Liver (tissue), 9 donors: ENCODE results near the gene LRRC18. TPM values are rescaled to one million over a fixed set of nuclear protein-coding genes. Genes with fewer than 3 reads are reported as not detected.

Experiments used
- DNase-seq: peaks from one replicate; pipeline ENCODE4 v3.0.0-alpha.2; 2017; ENCODE audit warnings: low spot score
- H3K27ac ChIP-seq, 2 donors: one replicate each; pipeline ENCODE4 v1.7.0; 2013; ENCODE audit warnings: inconsistent platforms in 2 of 2, low read length in 2 of 2, control low read depth in 1 of 2, low read depth in 1 of 2, mild to moderate bottlenecking in 1 of 2
- H3K27me3 ChIP-seq, 4 donors: one replicate each; pipeline versions ENCODE4 v1.6.1 to v1.7.0; 2013; ENCODE audit warnings: low read length in 3 of 4, inconsistent platforms in 1 of 4, mild to moderate bottlenecking in 1 of 4, moderate library complexity in 1 of 4; ENCODE audit not compliant: control insufficient read depth in 4 of 4, insufficient read depth in 4 of 4
- H3K36me3 ChIP-seq, 4 donors: one replicate each; pipeline versions ENCODE4 v1.6.1 to v1.7.0; 2013; ENCODE audit warnings: low read length in 3 of 4, mild to moderate bottlenecking in 3 of 4, low read depth in 1 of 4, moderate library complexity in 1 of 4; ENCODE audit not compliant: control insufficient read depth in 4 of 4, insufficient read depth in 3 of 4
- H3K4me1 ChIP-seq, 4 donors: one replicate each; pipeline versions ENCODE4 v1.6.1 to v1.7.0; 2013; ENCODE audit warnings: low read length in 3 of 4, mild to moderate bottlenecking in 3 of 4, moderate library complexity in 1 of 4; ENCODE audit not compliant: control insufficient read depth in 4 of 4, insufficient read depth in 4 of 4
- H3K4me3 ChIP-seq, 3 donors: one replicate each; pipeline versions ENCODE4 v1.6.1 to v1.7.0; 2013; ENCODE audit warnings: low read length in 3 of 3, control low read depth in 1 of 3, low read depth in 1 of 3, mild to moderate bottlenecking in 1 of 3
- H3K9ac ChIP-seq, 2 donors: one replicate each; pipeline ENCODE4 v1.7.0; 2013; ENCODE audit warnings: low read length in 2 of 2, mild to moderate bottlenecking in 2 of 2, moderate library complexity in 2 of 2, control low read depth in 1 of 2, low read depth in 1 of 2
- H3K9me3 ChIP-seq, 4 donors: one replicate each; pipeline versions ENCODE4 v1.6.1 to v1.7.0; 2013; ENCODE audit warnings: low read length in 3 of 4; ENCODE audit not compliant: control insufficient read depth in 4 of 4
- EGR1 ChIP-seq, 2 donors: IDR thresholded peaks; 2 replicates each; pipeline ENCODE4 v1.6.1; 2016 to 2018; ENCODE audit warnings: antibody characterized with exemption in 2 of 2, low read depth in 2 of 2
- FOXA2 ChIP-seq: IDR thresholded peaks from 2 replicates; pipeline ENCODE4 v1.6.1; 2016; ENCODE audit warnings: antibody characterized with exemption
- GABPA ChIP-seq, 2 donors: IDR thresholded peaks in 1 of 2; conservative IDR thresholded peaks in 1 of 2; 2 replicates each; pipeline ENCODE4 v1.6.1; 2016; ENCODE audit warnings: antibody characterized with exemption in 2 of 2, mild to moderate bottlenecking in 1 of 2, moderate library complexity in 1 of 2
- HNF4A ChIP-seq, 2 donors: conservative IDR thresholded peaks; 2 replicates each; pipeline ENCODE4 v1.6.1; 2016; ENCODE audit warnings: antibody characterized with exemption in 2 of 2, mild to moderate bottlenecking in 2 of 2
- HNF4G ChIP-seq: IDR thresholded peaks from 2 replicates; pipeline ENCODE4 v1.6.1; 2016; ENCODE audit warnings: antibody characterized with exemption
- JUND ChIP-seq, 2 donors: IDR thresholded peaks; 2 replicates each; pipeline ENCODE4 v1.6.1; 2016; ENCODE audit warnings: antibody characterized with exemption in 2 of 2
- NR2F2 ChIP-seq: IDR thresholded peaks from 2 replicates; pipeline ENCODE4 v1.6.1; 2016; ENCODE audit warnings: antibody characterized with exemption
- RAD21 ChIP-seq, 2 donors: IDR thresholded peaks; 2 replicates each; pipeline ENCODE4 v1.6.1; 2016; ENCODE audit warnings: antibody characterized with exemption in 2 of 2, mild to moderate bottlenecking in 2 of 2
- RXRA ChIP-seq, 2 donors: IDR thresholded peaks; 2 replicates each; pipeline ENCODE4 v1.6.1; 2017 to 2018; ENCODE audit warnings: antibody characterized with exemption in 2 of 2, mild to moderate bottlenecking in 1 of 2
- SP1 ChIP-seq: IDR thresholded peaks from 2 replicates; pipeline ENCODE4 v1.6.1; 2018; ENCODE audit warnings: antibody characterized with exemption, mild to moderate bottlenecking
- TAF1 ChIP-seq: conservative IDR thresholded peaks from 2 replicates; pipeline ENCODE4 v1.6.1; 2016; ENCODE audit warnings: antibody characterized with exemption, mild to moderate bottlenecking
- WGBS: extraction: QIAGEN DNeasy Blood & Tissue Kit; methylation state at CpG from one replicate; pipeline ENCODE4 v1.1.7; 2013; 5-methylcytosine and 5-hydroxymethylcytosine counted together
- polyA plus RNA-seq, 2 donors: library from polyadenylated mRNA; stranded (reverse) in 1 of 2; unstranded in 1 of 2; fragments of 200-250 nt in 1 of 2; fragments of >200 nt in 1 of 2; fragmentation: Nextera tagmentation in 1 of 2; extraction: Ambion mirVana in 1 of 2; gene quantifications; one replicate each; pipeline versions ENCODE4 v1.2.1 to v1.2.3, GENCODE V29; 2013 to 2015
- total RNA-seq, 2 donors: library from RNA; depleted of rRNA; stranded (reverse); fragments of >200 nt; gene quantifications; one replicate each; pipeline ENCODE4 v1.2.3, GENCODE V29; 2014
- TF ChIP-seq, protein P1 (sequence below): fragments of 150-350 bp; IDR thresholded peaks from 2 replicates; pipeline ENCODE4 v1.5.1; 2017; ENCODE audit warnings: improper control_type of control experiment, low read depth, low read length; ENCODE audit not compliant: missing input control
- TF ChIP-seq, protein P2 (sequence below): IDR thresholded peaks from 2 replicates; pipeline ENCODE4 v1.6.1; 2016; ENCODE audit warnings: antibody characterized with exemption, mild to moderate bottlenecking
- TF ChIP-seq, protein P3 (sequence below): IDR thresholded peaks from 2 replicates; pipeline ENCODE4 v1.6.1; 2016; ENCODE audit warnings: antibody characterized with exemption
- TF ChIP-seq, protein P4 (sequence below): IDR thresholded peaks from 2 replicates; pipeline ENCODE4 v1.6.1; 2016; ENCODE audit warnings: antibody characterized with exemption
- TF ChIP-seq, protein P5 (sequence below): IDR thresholded peaks from 2 replicates; pipeline ENCODE4 v1.6.1; 2016; ENCODE audit warnings: antibody characterized with exemption
- donor health status: healthy.
- donor health status: healthy.
- donor health status: healthy.
- donor health status: healthy.
- donor health status: healthy.

LRRC18 gene
- total and polyA plus RNA-seq, 4 donors = not detected

DNA sequence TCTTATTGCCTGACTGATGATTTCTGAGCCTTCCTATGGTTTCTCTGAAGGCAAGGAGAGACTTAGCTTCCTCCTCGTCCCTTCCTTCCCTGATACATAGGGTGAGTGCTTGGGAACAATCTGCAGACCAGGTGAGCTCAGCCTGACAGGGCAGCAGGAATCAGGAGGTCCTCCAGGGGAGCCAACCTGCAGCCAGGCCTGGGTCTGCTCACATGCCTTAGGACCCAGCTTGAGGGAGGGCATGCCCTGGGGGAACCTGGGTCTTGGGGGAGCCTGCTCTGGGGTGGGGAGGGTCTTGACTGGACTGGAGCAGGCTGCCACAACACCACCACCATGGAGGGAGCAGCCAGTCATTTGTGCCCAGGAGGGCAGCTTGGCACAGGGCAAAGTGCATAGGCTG, 57.7 kb downstream of the LRRC18 start:
- no peaks in the 10 kb centered on the region for H3K36me3 ChIP-seq
- H3K4me3 ChIP-seq = no peak overlapping the region
- no peaks in the 10 kb centered on the region for H3K4me1 ChIP-seq
- no peak for DNase-seq
- TF ChIP-seq, protein P1, sequence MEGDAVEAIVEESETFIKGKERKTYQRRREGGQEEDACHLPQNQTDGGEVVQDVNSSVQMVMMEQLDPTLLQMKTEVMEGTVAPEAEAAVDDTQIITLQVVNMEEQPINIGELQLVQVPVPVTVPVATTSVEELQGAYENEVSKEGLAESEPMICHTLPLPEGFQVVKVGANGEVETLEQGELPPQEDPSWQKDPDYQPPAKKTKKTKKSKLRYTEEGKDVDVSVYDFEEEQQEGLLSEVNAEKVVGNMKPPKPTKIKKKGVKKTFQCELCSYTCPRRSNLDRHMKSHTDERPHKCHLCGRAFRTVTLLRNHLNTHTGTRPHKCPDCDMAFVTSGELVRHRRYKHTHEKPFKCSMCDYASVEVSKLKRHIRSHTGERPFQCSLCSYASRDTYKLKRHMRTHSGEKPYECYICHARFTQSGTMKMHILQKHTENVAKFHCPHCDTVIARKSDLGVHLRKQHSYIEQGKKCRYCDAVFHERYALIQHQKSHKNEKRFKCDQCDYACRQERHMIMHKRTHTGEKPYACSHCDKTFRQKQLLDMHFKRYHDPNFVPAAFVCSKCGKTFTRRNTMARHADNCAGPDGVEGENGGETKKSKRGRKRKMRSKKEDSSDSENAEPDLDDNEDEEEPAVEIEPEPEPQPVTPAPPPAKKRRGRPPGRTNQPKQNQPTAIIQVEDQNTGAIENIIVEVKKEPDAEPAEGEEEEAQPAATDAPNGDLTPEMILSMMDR = no peak
- TF ChIP-seq, protein P2, sequence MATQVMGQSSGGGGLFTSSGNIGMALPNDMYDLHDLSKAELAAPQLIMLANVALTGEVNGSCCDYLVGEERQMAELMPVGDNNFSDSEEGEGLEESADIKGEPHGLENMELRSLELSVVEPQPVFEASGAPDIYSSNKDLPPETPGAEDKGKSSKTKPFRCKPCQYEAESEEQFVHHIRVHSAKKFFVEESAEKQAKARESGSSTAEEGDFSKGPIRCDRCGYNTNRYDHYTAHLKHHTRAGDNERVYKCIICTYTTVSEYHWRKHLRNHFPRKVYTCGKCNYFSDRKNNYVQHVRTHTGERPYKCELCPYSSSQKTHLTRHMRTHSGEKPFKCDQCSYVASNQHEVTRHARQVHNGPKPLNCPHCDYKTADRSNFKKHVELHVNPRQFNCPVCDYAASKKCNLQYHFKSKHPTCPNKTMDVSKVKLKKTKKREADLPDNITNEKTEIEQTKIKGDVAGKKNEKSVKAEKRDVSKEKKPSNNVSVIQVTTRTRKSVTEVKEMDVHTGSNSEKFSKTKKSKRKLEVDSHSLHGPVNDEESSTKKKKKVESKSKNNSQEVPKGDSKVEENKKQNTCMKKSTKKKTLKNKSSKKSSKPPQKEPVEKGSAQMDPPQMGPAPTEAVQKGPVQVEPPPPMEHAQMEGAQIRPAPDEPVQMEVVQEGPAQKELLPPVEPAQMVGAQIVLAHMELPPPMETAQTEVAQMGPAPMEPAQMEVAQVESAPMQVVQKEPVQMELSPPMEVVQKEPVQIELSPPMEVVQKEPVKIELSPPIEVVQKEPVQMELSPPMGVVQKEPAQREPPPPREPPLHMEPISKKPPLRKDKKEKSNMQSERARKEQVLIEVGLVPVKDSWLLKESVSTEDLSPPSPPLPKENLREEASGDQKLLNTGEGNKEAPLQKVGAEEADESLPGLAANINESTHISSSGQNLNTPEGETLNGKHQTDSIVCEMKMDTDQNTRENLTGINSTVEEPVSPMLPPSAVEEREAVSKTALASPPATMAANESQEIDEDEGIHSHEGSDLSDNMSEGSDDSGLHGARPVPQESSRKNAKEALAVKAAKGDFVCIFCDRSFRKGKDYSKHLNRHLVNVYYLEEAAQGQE = no peak
- TF ChIP-seq GABPA (IDR thresholded peaks at IDR 0.05 in 1 of 2, conservative IDR thresholded peaks at IDR 0.05 in 1 of 2) (no peak), TAF1 (no peak), HNF4G (no peak), SP1 (no peak), NR2F2 (no peak), JUND (IDR thresholded peaks at IDR 0.05) (no peak), EGR1 (IDR thresholded peaks at IDR 0.05; ENCODE audit: low read depth in 2 of 2) (no peak), RAD21 (IDR thresholded peaks at IDR 0.05) (no peak), HNF4A (conservative IDR thresholded peaks at IDR 0.05) (no peak)
- TF ChIP-seq, protein P3, sequence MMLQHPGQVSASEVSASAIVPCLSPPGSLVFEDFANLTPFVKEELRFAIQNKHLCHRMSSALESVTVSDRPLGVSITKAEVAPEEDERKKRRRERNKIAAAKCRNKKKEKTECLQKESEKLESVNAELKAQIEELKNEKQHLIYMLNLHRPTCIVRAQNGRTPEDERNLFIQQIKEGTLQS = no peak
- TF ChIP-seq, protein P4, sequence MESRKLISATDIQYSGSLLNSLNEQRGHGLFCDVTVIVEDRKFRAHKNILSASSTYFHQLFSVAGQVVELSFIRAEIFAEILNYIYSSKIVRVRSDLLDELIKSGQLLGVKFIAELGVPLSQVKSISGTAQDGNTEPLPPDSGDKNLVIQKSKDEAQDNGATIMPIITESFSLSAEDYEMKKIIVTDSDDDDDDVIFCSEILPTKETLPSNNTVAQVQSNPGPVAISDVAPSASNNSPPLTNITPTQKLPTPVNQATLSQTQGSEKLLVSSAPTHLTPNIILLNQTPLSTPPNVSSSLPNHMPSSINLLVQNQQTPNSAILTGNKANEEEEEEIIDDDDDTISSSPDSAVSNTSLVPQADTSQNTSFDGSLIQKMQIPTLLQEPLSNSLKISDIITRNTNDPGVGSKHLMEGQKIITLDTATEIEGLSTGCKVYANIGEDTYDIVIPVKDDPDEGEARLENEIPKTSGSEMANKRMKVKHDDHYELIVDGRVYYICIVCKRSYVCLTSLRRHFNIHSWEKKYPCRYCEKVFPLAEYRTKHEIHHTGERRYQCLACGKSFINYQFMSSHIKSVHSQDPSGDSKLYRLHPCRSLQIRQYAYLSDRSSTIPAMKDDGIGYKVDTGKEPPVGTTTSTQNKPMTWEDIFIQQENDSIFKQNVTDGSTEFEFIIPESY = no peak
- H3K9ac ChIP-seq = no peak overlapping the region
- 87% methylated on average over 1 of the region's 1 CpG for WGBS
- no peaks in the 10 kb centered on the region for H3K9me3 ChIP-seq
- H3K27ac ChIP-seq = no peak overlapping the region
- H3K27me3 ChIP-seq = no peaks in the 10 kb centered on the region

DNA sequence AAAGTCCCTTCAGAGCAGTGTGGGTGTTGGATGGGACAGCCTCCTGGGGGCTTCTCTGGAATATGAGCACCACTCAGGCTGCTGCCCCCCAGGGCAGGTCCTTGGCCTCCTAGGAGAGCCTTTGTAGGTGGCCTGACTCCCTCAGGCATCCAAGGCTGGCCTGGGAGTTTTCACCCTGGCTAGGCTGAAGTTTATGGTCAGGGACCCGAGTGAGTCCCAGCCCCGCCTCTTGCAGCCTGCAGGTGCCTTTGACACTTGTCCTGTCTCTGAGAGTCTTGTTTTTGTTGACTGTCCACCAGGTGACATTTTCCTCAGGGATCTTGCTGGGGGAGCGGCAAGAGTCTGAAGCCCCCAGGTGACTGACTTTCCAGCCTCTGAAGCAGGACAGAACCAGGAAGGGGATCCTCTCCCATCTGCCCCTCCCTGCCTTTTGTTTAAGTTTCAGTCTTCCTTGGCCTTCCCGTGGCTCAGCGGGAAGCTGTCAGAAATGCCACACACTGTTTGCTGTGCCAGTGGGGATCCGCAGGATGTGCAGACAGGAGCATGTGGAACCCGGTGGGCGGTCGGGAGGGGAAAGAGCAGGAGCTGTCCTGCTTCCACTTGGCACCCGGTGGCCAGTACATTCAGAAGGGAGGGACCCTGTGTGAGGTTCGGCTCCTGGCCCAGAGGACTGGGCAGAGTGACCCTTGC, 59.5 kb downstream of the LRRC18 start:
- 52% methylated on average over 11 of the region's 11 CpGs for WGBS
- Histone ChIP-seq H3K36me3 (no peaks in the 10 kb centered on the region), H3K27ac (no peak overlapping the region), H3K27me3 (no peaks in the 10 kb centered on the region), H3K4me3 (no peak overlapping the region), H3K4me1 (no peaks in the 10 kb centered on the region), H3K9me3 (no peaks in the 10 kb centered on the region), H3K9ac (no peak overlapping the region)
- no peak for DNase-seq
- no peak for TF ChIP-seq HNF4A (conservative IDR thresholded peaks at IDR 0.05)
- TF ChIP-seq NR2F2 = no peak
- no peak for TF ChIP-seq RXRA (IDR thresholded peaks at IDR 0.05)
- TF ChIP-seq, protein P5, sequence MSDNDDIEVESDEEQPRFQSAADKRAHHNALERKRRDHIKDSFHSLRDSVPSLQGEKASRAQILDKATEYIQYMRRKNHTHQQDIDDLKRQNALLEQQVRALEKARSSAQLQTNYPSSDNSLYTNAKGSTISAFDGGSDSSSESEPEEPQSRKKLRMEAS = no peak
- TF ChIP-seq EGR1 (IDR thresholded peaks at IDR 0.05; ENCODE audit: low read depth in 2 of 2) = no peak
- no peak for TF ChIP-seq HNF4G
- no peak for TF ChIP-seq RAD21 (IDR thresholded peaks at IDR 0.05)
- TF ChIP-seq TAF1 = no peak
- TF ChIP-seq, protein P3 = no peak
- TF ChIP-seq, protein P2 = no peak
- TF ChIP-seq, protein P4 = no peak
- TF ChIP-seq JUND (IDR thresholded peaks at IDR 0.05) = no peak
- no peak for TF ChIP-seq FOXA2
